ENCODE data around the gene YAF2.
"Not testable (repeated sequence)": the region's sequence is repeated elsewhere in the genome, so short reads cannot be mapped to it uniquely, and the experiment has no call there.

Gene YAF2

DNA sequence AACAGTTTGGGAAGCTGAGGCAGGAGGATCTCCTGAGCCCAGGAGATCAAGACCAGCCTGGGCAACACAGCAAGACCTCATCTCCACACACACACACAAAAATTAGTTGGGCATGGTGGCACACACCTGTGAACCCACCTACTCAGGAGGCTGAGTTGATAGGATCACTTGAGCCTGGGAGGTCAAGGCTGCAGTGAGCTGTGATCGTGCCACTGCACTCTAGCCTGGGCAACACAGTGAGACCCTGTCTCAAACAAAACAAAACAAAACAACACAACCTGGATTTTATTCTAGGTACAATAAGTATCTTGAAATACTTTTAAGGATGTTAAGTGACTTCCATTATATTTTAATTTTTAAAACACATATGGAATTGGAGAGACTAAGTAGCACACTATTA, 45.8 kb downstream of the YAF2 start:
- no peak for DNase-seq

DNA sequence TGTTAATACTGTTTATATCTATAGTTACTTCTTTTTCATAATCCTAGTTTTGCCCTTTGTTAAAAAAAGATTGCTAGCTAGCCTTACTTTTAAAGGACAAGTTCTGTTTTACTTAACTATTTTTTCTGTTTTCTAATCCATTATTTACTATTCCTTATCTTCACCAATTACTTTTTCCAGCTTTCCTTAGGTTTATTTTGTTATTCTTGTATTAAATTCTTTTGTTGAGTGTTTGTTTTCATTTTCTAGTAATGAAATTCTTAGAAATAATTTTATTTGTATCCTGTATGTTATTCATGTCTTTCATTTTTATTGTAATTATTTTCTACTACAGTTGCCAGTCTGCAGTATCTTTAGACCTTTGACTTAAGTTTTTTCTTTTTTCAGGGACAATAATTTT, 47.7 kb downstream of the YAF2 start:
- no peak for DNase-seq

DNA sequence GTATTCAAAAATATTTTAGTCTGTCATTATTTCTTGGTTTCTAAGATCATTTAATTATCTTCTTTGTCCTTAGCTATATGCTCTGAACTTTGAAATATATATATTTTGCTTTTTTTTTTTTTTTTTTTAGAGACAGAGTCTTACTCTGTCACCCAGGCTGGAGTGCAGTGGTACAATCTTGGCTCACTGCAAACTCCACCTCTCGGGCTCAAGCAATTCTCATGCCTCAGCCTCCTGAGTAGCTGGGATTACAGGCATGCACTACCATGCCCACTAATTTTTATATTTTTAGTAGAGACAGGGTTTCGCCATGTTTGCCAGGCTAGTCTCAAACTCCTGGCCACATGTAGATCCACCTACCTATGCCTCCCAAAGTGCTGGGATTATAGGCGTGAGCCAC, 49.8 kb downstream of the YAF2 start:
- DNase-seq: not testable (repeated sequence)

DNA sequence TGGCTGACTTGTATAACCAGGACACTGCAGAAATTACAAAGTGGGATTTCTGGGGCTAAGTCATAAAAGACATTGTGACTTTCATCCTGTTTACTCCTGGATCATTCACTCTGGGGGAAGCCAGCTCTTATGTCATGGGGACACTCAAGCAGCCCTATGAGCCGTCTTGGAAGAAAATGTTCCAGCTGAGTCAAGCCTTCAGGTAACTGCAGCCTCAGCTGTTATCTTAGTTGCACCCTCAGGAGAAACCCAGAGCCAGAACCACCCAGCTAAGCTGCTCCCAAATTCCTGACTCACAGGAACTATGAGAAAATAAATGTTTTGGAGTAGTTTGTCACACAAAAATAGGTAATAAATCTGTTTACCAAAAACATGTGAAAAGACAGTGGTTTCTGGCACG, 50.2 kb downstream of the YAF2 start:
- no peak for DNase-seq

- DNase-seq: no peak
These were observed 51.3 kb downstream of the YAF2 start for GRCh38 chr12:42186793-42187192.

DNA sequence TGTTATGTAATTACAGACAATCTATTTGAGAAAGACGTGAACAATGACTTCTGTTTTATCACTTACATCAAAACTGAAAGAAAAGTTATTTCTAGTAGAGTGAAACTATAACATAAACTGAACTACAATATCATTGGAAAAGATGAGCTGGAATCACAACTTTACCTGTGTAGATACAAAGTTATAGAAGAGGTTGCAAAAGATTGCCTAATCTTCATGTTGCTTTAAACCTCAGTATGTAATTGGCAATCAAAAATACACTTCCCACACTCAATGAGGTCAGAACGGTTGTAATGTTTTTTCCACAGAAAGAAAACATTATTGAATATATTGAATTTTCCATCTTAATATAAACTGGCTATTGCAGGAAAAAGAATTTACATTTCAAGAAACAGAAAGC, 55.7 kb downstream of the YAF2 start:
- DNase-seq: no peak

GRCh38 chr12:42180990-42181596, 57.0 kb downstream of the YAF2 start:
- DNase-seq: no peak

DNA sequence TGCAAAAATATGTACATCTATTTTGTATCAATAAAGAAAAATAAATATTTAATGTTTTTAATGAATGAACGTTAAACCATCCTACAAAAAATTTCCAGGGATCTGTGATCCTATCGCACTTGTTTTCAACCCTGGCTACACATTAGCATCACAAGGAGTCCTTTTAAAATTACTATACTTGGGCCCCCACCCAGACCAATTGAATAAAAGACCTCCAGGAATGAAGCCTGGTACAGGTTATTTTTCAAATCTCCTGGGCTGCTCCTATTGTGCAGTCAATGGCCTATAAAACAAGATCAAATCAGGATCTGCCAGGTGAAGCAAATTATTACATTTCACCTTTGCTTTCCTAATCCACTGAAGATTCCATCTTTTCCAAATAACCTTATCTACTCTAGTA, 59.9 kb downstream of the YAF2 start:
- DNase-seq: no peak

- DNase-seq: no peak
These were observed 63.1 kb downstream of the YAF2 start for GRCh38 chr12:42174978-42175377.

GRCh38 chr12:42173961-42174521, 64.0 kb downstream of the YAF2 start:
- DNase-seq: no peak

- DNase-seq: no peak
These were observed 65.4 kb downstream of the YAF2 start for GRCh38 chr12:42172441-42173210.

DNA sequence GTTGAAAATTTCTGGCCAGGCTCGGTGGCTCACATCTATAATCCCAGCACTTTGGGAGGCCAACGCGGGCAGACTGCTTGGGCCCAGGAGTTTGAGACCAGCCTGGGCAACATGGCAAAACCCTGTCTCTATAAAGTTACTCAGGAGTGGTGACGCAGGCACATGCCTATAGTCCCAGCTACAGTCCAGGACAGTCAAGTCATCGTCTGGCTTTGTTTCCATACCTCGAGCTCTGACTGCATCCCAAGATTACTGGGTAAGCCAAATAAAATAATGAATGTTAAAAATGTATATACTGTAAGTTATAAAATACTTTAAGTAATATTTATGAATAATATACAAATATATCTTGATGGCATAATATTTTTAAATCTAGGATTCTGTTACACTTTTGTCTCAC, 70.3 kb downstream of the YAF2 start:
- no peak for DNase-seq

DNA sequence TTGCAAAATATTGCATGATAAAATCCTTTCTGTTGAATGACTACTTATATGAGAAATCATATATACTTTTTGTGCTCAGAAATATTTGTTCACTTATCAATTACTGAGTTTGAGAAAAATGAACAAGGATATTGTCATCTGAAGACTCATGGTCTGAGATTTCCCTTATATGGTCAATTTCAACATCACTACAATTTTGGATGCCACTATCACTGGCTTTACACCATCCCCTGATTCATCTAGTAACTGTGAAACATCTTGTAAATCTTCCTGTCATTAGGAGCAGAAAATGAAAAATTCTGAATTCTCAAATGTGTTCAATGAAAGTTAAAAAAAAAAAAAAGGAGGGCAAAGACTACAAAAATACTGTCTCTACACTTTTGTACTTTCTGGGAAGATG, 71.5 kb downstream of the YAF2 start:
- peak; percentile 71 for DNase-seq

DNA sequence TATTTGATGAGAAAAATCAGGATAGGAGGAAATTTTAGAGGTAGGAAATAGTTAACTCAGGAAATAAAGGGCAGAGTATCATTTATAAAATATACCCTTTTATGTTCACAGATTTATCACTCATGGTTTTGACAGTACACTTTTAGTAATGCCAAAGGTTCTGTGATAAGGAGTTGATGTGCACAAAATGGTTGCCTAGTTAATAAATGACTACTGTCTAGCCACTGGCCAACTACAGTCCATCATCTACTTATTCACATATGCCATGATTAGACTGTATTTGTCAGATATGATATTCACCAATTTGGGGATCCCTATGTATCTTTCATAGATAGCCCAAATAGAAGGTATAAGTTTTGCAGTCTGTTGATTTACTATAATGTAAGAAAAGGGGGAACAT, 74.1 kb downstream of the YAF2 start:
- no peak for DNase-seq

DNA sequence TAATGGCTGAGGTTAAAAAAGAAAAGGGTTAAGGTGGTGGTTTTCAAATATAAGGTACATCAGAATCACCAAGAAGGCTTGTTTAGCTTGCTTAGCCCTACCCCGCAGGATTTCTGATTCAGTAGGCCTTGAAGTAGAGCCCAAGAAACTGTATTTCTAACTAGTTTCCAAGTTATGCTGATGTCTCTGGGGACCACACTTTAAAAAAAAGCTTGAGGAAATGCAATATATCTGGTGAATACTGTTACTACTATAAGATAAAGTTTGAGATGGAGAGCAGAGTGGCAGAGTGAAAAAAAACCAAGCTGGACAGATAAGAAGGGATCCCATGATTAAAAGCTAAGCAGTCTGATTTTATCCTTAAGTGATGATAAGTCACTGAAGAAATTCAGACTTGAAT, 75.1 kb downstream of the YAF2 start:
- DNase-seq: no peak

DNA sequence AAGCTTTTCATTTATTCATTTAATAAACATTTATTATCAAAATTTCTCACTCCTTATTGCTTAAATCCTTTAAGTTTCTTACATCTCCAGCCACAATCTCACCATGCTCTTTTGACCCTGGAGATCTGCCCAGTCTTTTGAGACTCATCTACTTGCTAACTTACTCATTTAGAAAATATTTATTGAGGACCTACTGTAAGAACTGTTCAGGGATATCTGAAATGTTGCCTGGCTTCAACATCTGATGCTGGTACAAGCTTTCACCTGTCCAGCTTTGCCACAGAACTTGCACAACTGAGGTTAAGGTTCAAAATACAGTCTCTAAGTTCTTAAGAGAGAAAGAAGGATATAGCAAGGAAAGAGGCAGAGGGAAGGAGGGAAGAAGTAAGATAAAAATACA, 75.9 kb downstream of the YAF2 start:
- DNase-seq: peak; percentile 43

- DNase-seq: no peak
These were observed 76.5 kb downstream of the YAF2 start for GRCh38 chr12:42161529-42161928.

DNA sequence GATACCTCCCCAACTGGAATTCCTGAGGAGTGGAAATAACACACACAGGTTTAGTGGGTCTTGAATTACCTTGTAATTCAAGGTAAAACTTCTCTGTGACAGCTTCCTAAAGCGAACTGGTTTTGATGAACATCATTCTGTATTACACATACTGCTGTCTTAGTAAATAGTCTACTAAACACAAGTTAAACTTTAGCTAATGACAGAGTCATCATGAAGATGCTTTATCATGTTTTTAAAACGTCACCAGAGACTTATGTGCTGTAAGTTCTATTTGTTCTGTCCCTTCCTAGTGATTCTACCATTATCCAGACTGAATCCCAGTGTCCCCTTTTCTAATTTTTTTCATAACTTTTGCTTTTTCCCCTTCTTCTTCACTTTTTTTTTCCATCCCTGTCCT, 81.8 kb downstream of the YAF2 start:
- DNase-seq: no peak

- peak; percentile 11 for DNase-seq
These were observed 92.4 kb downstream of the YAF2 start for GRCh38 chr12:42145552-42146215.

- no peak for DNase-seq
These were observed 92.9 kb downstream of the YAF2 start for GRCh38 chr12:42145197-42145549.

DNA sequence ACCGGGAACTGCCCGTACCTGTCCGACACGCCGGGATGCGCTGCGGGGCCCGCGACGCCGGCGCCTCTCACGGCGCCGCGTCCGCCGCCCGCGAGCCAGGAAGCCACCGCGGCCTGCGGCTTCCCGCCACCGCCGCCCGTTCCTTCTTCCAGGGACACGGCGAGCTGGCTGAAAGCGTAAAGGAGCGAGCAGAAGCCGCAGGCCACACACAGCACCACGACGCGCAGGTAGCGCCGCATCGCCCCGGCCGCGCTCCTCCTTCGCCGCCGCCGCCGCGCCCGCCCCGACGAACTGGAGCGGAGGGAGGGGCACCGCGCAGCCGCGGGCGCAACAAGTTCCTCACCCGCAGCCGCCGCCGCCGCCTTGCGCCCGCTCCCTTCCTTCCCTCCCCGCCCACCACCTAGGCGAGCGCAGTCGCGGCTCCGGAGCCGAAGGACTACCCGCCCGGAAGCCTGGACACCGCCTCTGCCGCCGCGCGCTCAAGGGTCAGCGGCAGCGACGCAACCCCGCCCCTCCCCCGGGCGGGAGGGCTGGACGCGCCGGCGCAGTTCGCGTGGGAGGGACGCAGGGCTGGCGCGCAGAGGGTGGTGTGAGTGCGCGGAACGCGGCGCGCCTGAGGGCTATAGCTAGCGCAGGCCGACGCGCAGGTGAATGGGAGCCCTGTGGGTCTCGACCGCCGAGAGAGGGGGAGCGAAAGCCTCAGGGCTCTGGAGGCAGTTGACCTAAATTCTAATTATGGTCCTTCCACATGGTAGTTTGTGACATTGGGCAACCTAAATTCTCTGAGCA, 93.4 kb downstream of the YAF2 start, which contains the start of gene GXYLT1:
Gene GXYLT1, minus strand, starts transcription at position 467 of the 789 bp plus-strand sequence. Its CDS starts 228 bp downstream, at position 239.
- DNase-seq: peak; percentile 94

DNA sequence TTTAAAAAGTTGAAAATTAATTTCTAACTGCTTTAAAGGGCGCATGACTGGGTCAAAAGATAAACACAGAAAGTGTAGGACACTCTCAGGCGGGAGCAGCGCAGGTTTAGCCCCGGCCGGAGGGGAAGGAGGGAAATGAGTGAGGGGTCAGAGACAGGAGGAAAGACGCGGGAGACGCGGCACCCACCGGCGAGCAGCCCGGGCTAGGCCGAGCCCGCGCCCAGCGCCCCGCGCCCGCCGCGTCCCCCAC, 94.0 kb downstream of the YAF2 start:
- DNase-seq: no peak

- DNase-seq: peak; percentile 21
These were observed 94.4 kb downstream of the YAF2 start for GRCh38 chr12:42143452-42144157.
